ENCODE results near the gene CAV2.

The CAV2 gene

GRCh38 chr7:116532102-116532688 lies 32.7 kb downstream of the CAV2 start:
- Histone ChIP-seq H3K4me3 (ENCODE audit: insufficient read depth, low read depth, low read length) (no peak overlapping the region), H3K36me3 (ENCODE audit: control insufficient read depth, insufficient read depth, low read length) (no peaks in the 10 kb centered on the region)
- 99 to 100% methylated on average over 3 of the region's 3 CpGs for WGBS, 2 experiments

GRCh38 chr7:116534790-116535189 lies 35.3 kb downstream of the CAV2 start:
- H3K36me3 ChIP-seq (ENCODE audit: control insufficient read depth, insufficient read depth, low read length), result no peaks in the 10 kb centered on the region
- H3K4me1 ChIP-seq (ENCODE audit: control insufficient read depth, insufficient read depth, low read length), result no peaks in the 10 kb centered on the region

More at GRCh38 chr7:116532102-116532688, 32.7 kb downstream of the CAV2 start:
- no peak overlapping the region for H3K27ac ChIP-seq (ENCODE audit: insufficient read depth, low read depth, low read length, poor library complexity, severe bottlenecking)
- no peaks in the 10 kb centered on the region for H3K9me3 ChIP-seq (ENCODE audit: control insufficient read depth, low read length)
- H3K27me3 ChIP-seq (ENCODE audit: control insufficient read depth, insufficient read depth, low read length, poor library complexity, severe bottlenecking), result peaks cover 12% of the 10 kb centered on the region
- H3K4me1 ChIP-seq (ENCODE audit: control insufficient read depth, insufficient read depth, low read length), result no peaks in the 10 kb centered on the region

GRCh38 chr7:116535416-116535815 lies 35.9 kb downstream of the CAV2 start:
- Histone ChIP-seq H3K9me3 (ENCODE audit: control insufficient read depth, low read length) (no peaks in the 10 kb centered on the region), H3K27ac (ENCODE audit: insufficient read depth, low read depth, low read length, poor library complexity, severe bottlenecking) (no peak overlapping the region), H3K36me3 (ENCODE audit: control insufficient read depth, insufficient read depth, low read length) (no peaks in the 10 kb centered on the region), H3K27me3 (ENCODE audit: control insufficient read depth, insufficient read depth, low read length, poor library complexity, severe bottlenecking) (no peaks in the 10 kb centered on the region), H3K4me1 (ENCODE audit: control insufficient read depth, insufficient read depth, low read length) (no peaks in the 10 kb centered on the region), H3K4me3 (ENCODE audit: insufficient read depth, low read depth, low read length) (no peak overlapping the region)
- 90 to 100% methylated on average over 1 of the region's 1 CpG for WGBS, 2 experiments

More at GRCh38 chr7:116534790-116535189, 35.3 kb downstream of the CAV2 start:
- Histone ChIP-seq H3K9me3 (ENCODE audit: control insufficient read depth, low read length) (no peaks in the 10 kb centered on the region), H3K4me3 (ENCODE audit: insufficient read depth, low read depth, low read length) (no peak overlapping the region), H3K27me3 (ENCODE audit: control insufficient read depth, insufficient read depth, low read length, poor library complexity, severe bottlenecking) (no peaks in the 10 kb centered on the region), H3K27ac (ENCODE audit: insufficient read depth, low read depth, low read length, poor library complexity, severe bottlenecking) (no peak overlapping the region)
- 90 to 96% methylated on average over 2 of the region's 2 CpGs for WGBS, 2 experiments

- 92% methylated on average over 1 of the region's 2 CpGs; no CpG with 5 or more reads in 1 of the 2 experiments for WGBS, 2 experiments
- H3K27me3 ChIP-seq (ENCODE audit: control insufficient read depth, insufficient read depth, low read length, poor library complexity, severe bottlenecking), result no peaks in the 10 kb centered on the region
- H3K4me3 ChIP-seq (ENCODE audit: insufficient read depth, low read depth, low read length), result no peak overlapping the region
- no peaks in the 10 kb centered on the region for H3K36me3 ChIP-seq (ENCODE audit: control insufficient read depth, insufficient read depth, low read length)
- H3K27ac ChIP-seq (ENCODE audit: insufficient read depth, low read depth, low read length, poor library complexity, severe bottlenecking), result no peak overlapping the region
- no peaks in the 10 kb centered on the region for H3K4me1 ChIP-seq (ENCODE audit: control insufficient read depth, insufficient read depth, low read length)
- no peaks in the 10 kb centered on the region for H3K9me3 ChIP-seq (ENCODE audit: control insufficient read depth, low read length)
Measured at GRCh38 chr7:116538138-116538537, 38.6 kb downstream of the CAV2 start.

- Histone ChIP-seq H3K4me3 (ENCODE audit: insufficient read depth, low read depth, low read length) (no peak overlapping the region), H3K27me3 (ENCODE audit: control insufficient read depth, insufficient read depth, low read length, poor library complexity, severe bottlenecking) (no peaks in the 10 kb centered on the region), H3K4me1 (ENCODE audit: control insufficient read depth, insufficient read depth, low read length) (no peaks in the 10 kb centered on the region), H3K27ac (ENCODE audit: insufficient read depth, low read depth, low read length, poor library complexity, severe bottlenecking) (no peak overlapping the region), H3K9me3 (ENCODE audit: control insufficient read depth, low read length) (no peaks in the 10 kb centered on the region), H3K36me3 (ENCODE audit: control insufficient read depth, insufficient read depth, low read length) (no peaks in the 10 kb centered on the region)
- WGBS, 2 experiments, result 100% methylated on average over 3 of the region's 3 CpGs
Measured at GRCh38 chr7:116539879-116540278, 40.3 kb downstream of the CAV2 start.

GRCh38 chr7:116540743-116541142 lies 41.2 kb downstream of the CAV2 start:
- Histone ChIP-seq H3K36me3 (ENCODE audit: control insufficient read depth, insufficient read depth, low read length) (no peaks in the 10 kb centered on the region), H3K4me3 (ENCODE audit: insufficient read depth, low read depth, low read length) (no peak overlapping the region), H3K27ac (ENCODE audit: insufficient read depth, low read depth, low read length, poor library complexity, severe bottlenecking) (no peak overlapping the region), H3K9me3 (ENCODE audit: control insufficient read depth, low read length) (no peaks in the 10 kb centered on the region), H3K27me3 (ENCODE audit: control insufficient read depth, insufficient read depth, low read length, poor library complexity, severe bottlenecking) (no peaks in the 10 kb centered on the region), H3K4me1 (ENCODE audit: control insufficient read depth, insufficient read depth, low read length) (no peaks in the 10 kb centered on the region)

- H3K4me3 ChIP-seq (ENCODE audit: insufficient read depth, low read depth, low read length), result no peak overlapping the region
- no peaks in the 10 kb centered on the region for H3K27me3 ChIP-seq (ENCODE audit: control insufficient read depth, insufficient read depth, low read length, poor library complexity, severe bottlenecking)
- no peaks in the 10 kb centered on the region for H3K9me3 ChIP-seq (ENCODE audit: control insufficient read depth, low read length)
- no peak overlapping the region for H3K27ac ChIP-seq (ENCODE audit: insufficient read depth, low read depth, low read length, poor library complexity, severe bottlenecking)
- no peaks in the 10 kb centered on the region for H3K36me3 ChIP-seq (ENCODE audit: control insufficient read depth, insufficient read depth, low read length)
- H3K4me1 ChIP-seq (ENCODE audit: control insufficient read depth, insufficient read depth, low read length), result no peaks in the 10 kb centered on the region
- WGBS, 2 experiments, result 83 to 94% methylated on average over 3 of the region's 3 CpGs
Measured at GRCh38 chr7:116541951-116542350, 42.4 kb downstream of the CAV2 start.

GRCh38 chr7:116542618-116543017 lies 43.1 kb downstream of the CAV2 start:
- no peak overlapping the region for H3K27ac ChIP-seq (ENCODE audit: insufficient read depth, low read depth, low read length, poor library complexity, severe bottlenecking)
- H3K9me3 ChIP-seq (ENCODE audit: control insufficient read depth, low read length), result no peaks in the 10 kb centered on the region
- 96 to 98% methylated on average over 2 of the region's 2 CpGs for WGBS, 2 experiments
- H3K4me3 ChIP-seq (ENCODE audit: insufficient read depth, low read depth, low read length), result no peak overlapping the region
- H3K36me3 ChIP-seq (ENCODE audit: control insufficient read depth, insufficient read depth, low read length), result no peaks in the 10 kb centered on the region
- no peaks in the 10 kb centered on the region for H3K27me3 ChIP-seq (ENCODE audit: control insufficient read depth, insufficient read depth, low read length, poor library complexity, severe bottlenecking)
- no peaks in the 10 kb centered on the region for H3K4me1 ChIP-seq (ENCODE audit: control insufficient read depth, insufficient read depth, low read length)

- WGBS, 2 experiments, result 95 to 96% methylated on average over 2 of the region's 2 CpGs
- H3K27me3 ChIP-seq (ENCODE audit: control insufficient read depth, insufficient read depth, low read length, poor library complexity, severe bottlenecking), result no peaks in the 10 kb centered on the region
- no peaks in the 10 kb centered on the region for H3K36me3 ChIP-seq (ENCODE audit: control insufficient read depth, insufficient read depth, low read length)
- H3K4me3 ChIP-seq (ENCODE audit: insufficient read depth, low read depth, low read length), result no peak overlapping the region
- H3K27ac ChIP-seq (ENCODE audit: insufficient read depth, low read depth, low read length, poor library complexity, severe bottlenecking), result no peak overlapping the region
- no peaks in the 10 kb centered on the region for H3K9me3 ChIP-seq (ENCODE audit: control insufficient read depth, low read length)
- H3K4me1 ChIP-seq (ENCODE audit: control insufficient read depth, insufficient read depth, low read length), result no peaks in the 10 kb centered on the region
Measured at GRCh38 chr7:116543664-116544063, 44.1 kb downstream of the CAV2 start.

- WGBS, 2 experiments, result 87 to 89% methylated on average over 1 of the region's 1 CpG
- Histone ChIP-seq H3K27ac (ENCODE audit: insufficient read depth, low read depth, low read length, poor library complexity, severe bottlenecking) (no peak overlapping the region), H3K36me3 (ENCODE audit: control insufficient read depth, insufficient read depth, low read length) (no peaks in the 10 kb centered on the region), H3K4me3 (ENCODE audit: insufficient read depth, low read depth, low read length) (no peak overlapping the region), H3K9me3 (ENCODE audit: control insufficient read depth, low read length) (no peaks in the 10 kb centered on the region), H3K27me3 (ENCODE audit: control insufficient read depth, insufficient read depth, low read length, poor library complexity, severe bottlenecking) (no peaks in the 10 kb centered on the region), H3K4me1 (ENCODE audit: control insufficient read depth, insufficient read depth, low read length) (no peaks in the 10 kb centered on the region)
Measured at GRCh38 chr7:116544487-116544886, 44.9 kb downstream of the CAV2 start.

Data from ectodermal cell (in vitro differentiated cells).